CMK (cell line): ENCODE data around the gene PDE1A.
"Not testable (repeated sequence)": the region's sequence is repeated elsewhere in the genome, so short reads cannot be mapped to it uniquely, and the experiment has no call there.

Source experiments
- DNase-seq: peaks from one replicate; pipeline ENCODE4 v3.0.0-alpha.2; 2010; ENCODE audit warnings: low read depth

Gene PDE1A

DNA sequence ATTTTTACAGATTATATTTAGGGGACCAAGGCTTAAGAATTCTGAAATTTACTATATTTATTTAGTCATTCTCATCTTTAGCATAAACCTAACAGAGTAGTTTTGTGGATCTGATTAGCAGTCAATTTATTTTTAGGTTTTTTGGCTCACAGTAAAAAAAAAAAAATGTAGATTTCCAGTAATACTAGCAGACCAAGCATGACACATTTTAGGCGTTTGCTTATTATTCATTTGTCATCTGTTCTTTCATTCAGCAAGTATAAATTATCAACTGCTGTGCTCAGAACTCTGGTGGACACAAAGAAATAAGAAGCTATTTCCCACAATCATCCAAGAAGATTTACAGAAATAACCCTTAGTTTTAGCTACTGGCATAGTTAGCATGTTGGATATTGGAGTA is 20.6 kb downstream of the PDE1A start:
- no peak for DNase-seq

DNA sequence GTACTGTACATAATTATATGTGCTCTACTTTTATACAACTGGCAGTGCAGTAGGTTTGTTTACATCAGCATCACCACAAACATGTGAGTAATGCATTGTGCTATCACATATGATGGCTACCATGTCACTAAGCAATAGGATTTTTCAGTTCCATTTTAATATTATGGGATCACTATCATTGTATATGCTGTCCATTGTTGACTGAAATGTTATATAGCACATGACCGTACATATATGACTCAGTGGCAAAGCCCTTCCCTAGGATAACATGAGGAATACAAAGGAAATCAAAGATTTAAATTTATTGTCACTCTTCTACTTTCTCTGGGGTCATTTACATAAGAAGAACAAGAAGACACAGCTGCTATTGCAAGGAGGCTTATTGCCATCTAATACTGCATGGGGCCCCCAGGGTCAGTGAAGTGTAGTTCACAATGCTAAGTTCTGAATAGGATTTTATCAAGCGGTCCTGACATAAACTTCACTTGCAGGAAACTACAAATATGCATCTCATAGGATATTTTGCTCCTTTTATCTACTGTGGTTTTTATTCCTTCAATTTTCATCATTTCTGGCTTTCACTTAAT is 21.8 kb downstream of the PDE1A start:
- no peak for DNase-seq

DNA sequence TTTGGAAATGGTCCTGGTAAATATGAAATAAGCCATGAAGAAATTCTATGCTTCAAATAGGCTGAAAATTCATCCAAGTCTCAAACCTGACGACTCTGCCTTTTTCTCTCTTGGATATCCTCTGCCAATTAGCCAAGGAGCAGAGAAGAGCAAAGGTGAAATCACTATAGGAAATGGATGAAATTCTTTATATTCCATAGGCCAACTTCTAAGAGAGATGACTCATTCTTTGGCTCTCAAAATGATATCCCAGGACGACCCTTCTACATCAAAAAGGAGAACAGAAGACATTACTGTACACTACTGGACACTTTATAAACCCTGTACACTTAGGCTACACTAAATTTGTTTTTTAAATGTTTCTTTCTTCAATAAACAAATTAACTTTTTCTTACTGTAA is 22.7 kb downstream of the PDE1A start:
- DNase-seq, result no peak

DNA sequence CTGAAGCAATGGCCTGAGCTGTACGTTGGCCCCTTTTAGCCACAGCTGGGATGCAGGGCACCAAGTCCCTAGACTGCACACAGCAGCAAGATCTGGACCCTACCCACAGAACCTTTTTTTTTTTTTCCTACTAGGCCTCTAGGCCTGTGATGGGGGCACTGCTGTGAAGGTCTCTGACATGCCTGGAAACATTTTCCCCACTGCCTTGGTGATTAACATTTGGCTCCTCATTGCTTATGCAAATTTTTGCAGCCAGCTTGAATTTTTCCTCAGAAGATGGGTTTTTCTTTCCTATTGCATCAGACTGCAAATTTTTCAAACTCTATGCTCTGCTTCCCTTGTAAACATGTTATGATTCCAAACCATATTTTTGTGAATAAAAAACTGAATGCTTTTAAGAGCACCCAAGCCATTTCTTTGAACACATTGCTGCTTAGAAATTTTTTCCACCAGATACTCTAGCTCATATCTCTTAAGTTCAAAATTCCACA is 33.5 kb downstream of the PDE1A start:
- DNase-seq, result no peak

DNA sequence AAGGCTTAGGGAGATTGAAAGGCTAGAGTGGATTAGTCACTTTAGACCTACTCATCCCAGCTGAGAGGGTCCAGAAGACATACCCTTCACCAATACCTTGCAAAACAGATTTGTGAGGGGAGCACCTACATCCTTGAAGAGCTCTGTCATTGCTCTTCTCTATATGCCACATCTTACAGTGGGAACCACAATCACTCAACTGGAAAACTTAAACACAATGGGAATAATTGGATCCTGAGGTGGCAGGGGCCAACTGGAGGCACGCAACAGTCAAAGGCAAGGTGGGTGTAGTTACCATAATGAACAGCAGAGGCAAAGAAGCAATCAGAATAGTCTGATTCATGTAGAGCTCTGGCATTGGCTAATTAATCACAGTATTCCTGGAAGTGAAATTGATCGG is 35.4 kb downstream of the PDE1A start:
- DNase-seq, result no peak

DNA sequence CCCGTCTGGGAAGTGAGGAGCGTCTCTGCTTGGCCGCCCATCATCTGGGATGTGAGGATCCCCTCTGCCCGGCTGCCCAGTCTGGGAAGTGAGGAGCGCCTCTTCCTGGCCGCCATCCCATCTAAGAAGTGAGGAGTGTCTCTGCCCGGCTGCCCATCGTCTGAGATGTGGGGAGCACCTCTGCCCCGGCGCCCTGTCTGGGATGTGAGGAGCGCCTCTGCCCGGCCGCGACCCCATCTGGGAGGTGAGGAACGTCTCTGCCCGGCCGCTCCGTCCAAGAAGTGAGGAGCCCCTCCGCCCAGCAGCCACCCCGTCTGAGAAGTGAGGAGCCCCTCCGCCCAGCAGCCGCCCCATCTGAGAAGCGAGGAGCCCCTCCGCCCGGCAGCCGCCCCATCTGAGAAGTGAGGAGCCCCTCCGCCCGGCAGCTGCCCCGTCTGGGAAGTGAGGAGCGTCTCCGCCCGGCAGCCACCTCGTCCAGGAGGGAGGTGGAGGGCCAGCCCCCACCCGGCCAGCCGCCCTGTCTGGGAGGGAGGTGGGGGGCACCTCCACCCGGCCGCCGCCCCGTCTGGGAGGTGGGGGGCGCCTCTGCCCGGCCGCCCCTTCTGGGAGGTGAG is 40.5 kb downstream of the PDE1A start:
- not testable (repeated sequence) for DNase-seq

DNA sequence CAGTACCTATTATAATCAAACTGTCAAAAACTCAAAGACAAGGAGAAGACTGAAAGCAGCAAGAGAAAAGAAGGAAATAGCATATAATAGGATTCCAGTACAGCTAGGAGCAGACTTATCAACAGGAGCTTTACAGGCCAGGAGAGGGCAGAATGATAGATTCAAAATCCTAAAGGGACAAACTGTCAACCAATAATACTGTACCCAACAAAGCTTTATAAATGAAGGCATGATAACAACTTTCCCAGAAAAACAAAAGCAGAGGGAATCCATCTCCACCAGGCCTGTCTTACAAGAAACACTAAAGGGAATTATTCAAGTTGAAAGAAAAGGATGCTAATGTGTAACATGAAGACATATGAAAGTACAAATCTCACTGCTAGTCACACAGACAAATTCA is 42.0 kb downstream of the PDE1A start:
- DNase-seq, result no peak

DNA sequence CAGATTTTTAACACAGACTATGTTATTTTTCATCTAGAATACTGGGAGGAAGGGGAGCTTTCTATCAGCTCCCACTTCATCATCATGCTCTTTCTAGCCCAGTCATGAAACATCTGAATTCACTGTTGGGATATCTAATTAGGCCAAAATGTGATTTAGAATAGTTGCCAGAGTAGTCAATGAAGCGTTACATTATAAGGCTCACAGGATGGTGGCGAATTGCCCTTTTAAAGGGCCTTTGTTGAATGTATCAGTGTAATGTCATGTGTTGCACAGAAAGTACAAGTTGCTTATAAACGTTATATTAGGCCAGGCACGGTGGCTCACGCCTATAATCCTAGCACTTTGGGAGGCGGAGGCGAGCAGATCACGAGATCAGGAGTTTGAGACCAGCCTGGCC is 45.6 kb downstream of the PDE1A start:
- no peak for DNase-seq

DNA sequence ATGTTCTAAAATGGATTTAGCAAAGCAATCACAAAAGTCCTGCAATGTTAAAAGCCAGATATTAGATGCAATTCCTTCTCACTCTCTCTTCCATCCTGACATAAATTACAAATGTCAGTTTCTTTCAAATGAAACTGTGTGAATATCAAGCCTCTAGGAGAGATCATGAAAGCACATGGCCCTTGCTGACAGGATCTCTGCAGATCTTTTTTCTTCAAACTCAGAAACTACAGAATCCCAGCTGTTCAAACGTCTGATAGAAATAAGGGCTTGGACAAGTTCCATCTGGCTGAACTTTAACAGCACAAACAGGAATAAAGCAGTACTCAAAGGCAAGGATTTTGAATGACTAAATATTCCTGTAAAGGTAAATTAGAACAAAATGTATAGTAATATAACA is 47.6 kb downstream of the PDE1A start:
- DNase-seq, result no peak

DNA sequence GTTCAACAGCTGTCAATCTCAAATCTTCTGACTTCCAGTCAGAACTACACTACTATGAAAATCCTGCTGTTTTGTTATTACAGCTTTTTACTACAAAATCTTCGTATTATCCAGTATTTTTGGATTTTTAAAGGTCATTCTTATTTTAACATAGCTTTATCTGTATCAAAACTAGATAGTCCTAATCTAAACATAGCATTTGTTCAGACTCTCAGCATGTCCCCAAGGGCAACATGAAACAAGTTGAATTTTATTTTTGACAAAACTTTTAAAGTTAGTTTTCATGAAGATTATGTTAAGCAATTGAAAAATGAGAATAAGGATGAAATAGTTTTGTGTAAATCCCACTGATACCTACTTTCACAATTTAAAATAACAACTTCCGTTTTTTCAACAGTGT is 48.1 kb downstream of the PDE1A start:
- DNase-seq, result no peak

DNA sequence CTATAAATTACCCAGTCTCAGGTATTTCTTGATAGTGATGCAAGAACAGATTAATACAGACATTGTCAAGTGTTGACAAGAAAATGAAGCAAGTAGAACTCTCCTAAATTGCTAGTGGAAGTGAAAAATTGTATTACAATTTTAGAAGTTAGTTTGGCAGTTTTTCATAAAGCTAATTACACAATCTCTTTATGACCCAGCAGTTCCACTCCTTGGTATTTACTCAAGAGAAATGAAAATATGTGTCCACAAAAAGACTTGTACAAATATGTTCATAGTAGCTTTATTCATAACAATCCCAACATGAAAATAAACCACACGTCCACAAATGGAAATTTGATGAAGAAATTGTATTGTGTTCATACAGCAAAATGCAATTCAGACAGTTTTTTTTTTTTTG is 49.4 kb downstream of the PDE1A start:
- DNase-seq, result no peak

DNA sequence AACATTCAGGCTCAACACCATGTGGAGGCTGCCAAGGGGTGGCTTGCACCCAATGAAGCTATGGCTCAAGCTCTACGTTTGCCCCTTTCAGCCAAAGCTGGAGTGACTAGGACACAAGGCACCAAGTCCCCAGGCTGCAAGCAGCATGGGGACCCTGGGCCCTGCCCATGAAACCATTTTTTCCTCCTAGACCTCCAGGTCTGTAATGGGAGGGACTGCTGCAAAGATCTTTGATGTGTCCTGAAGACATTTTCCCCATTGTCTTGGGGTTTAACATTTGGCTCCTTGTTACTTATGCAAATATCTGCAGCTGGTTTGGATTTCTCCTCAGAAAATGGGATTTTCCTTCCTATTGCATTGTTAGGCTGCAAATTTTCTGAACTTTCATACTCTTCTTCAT is 51.0 kb downstream of the PDE1A start:
- DNase-seq, result no peak

DNA sequence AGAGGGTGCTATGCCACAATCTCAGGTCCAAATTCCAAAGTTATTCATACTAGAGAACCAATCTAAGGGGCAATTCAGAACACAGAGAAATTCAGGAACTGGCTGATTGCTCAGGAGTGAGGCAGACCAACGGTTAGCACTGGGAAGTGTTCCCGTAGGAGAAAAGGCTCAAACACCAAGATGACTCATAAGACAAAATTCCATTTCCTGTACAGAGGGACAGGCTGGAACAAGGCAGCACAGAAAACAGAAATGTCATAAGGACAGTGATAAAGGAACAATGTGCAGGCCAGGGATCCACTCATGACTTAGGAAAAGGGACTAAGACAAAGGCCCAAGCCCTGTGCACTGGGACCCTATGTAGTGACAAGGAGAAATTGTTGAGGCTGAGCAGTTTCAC is 54.2 kb downstream of the PDE1A start:
- DNase-seq, result no peak

DNA sequence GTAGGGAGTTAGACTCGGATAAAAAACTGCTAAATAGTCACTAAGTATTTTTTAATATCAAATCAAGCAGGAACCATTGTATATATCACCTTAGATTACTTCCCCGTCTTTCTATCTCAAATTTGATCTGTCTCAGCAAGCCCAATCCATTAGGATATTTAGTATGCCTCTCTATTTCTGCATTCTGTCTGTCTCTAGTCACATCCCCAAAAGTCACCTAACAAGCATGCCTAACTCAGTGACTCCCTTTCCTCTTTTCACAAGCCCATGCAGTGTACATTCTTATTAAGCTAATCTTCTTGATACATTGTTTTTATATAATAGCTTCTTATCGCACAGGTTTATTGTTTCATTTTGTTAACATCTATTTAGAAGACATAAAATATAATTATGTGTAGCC is 57.8 kb downstream of the PDE1A start:
- DNase-seq, result no peak

DNA sequence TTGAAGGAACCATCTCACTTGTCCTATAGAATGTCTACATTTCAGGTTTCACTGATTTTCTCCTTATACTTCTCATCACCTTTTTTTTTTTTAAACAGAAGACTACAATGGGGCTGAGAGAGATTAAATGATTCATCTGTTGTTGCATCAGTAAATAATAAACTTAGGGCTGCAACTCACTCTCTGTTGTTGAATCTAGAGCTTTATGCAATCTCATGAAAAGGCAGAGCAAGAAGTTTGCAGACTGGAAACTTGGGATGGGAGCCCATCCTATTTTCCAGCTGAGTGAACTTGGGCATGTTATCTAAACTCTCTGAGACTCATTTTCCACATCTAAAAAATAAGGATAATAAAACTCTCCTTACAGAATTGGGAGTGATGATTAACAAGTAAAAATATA is 58.4 kb downstream of the PDE1A start:
- no peak for DNase-seq

DNA sequence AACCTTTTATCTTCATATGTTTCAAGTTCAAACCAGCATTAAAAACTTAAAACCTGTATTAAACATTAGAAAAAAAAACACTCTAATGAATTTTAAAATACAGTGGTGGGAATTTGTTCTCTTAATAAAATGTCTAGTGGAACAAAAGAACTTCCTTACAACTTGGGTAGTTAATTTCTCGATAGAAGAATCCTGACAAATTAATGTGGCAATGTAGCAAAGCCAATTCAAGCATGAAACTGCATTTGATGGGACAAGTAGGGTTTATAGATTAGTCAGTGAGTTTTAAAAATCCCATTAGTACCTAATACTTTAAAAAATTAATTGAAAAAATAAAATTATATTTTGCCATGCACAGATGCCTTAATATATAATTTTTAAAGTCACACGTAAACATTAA is 59.4 kb downstream of the PDE1A start:
- no peak for DNase-seq

DNA sequence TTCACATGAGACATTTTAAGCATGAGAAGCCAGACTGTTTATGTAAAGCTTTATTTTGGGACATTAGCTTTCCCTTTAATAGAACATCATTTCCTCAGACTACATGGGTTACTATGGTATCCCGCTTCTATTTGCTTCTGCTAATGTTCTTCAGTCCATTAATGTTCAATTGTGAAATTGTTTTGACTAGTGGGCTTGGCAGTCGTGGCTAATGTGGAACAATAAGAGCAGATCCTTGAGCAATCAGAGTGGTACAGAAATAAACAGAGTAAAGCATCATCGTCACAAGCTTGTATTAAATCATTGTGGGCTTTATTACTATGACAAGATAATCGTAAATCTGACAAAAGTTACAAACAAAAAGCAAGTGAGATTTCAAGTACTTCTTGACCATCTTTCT is 60.2 kb downstream of the PDE1A start:
- DNase-seq, result no peak

DNA sequence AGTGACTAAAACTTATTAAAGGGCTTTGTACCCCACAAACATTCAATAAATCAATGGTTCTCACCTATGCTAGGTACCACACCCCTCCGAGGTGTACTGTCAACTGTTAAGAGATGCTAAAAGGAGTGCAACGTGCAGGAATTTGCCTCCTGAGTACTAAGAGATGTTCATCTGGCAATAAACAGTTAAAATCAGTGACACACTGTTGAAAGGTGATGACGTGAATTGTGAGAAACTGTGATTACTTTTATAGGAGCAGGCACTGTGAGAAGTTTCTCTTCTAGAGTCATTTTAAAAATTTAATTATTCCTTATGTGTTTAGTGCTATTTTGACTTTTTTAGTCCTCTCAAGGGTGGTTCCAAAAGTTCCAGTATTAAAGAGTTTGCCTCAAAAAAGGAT is 61.0 kb downstream of the PDE1A start:
- DNase-seq, result no peak

DNA sequence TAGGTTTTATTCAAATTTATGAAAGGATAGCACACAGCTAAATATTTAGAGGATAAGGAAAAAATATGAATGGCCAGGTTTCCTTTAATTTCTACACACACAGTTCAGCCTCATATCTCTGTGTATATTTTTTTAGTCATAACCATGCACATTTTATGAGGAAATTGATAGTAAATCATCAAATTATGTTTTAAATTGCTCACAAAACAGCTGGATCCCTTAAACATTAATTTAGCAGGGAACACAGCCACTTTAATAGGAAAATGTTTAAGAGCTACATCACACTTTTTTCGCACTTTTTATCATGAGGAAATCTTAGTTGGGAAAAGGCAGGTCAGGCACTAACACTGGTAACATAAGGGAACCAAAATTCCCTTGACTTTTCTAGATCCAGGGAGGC is 65.4 kb downstream of the PDE1A start:
- DNase-seq, result no peak

DNA sequence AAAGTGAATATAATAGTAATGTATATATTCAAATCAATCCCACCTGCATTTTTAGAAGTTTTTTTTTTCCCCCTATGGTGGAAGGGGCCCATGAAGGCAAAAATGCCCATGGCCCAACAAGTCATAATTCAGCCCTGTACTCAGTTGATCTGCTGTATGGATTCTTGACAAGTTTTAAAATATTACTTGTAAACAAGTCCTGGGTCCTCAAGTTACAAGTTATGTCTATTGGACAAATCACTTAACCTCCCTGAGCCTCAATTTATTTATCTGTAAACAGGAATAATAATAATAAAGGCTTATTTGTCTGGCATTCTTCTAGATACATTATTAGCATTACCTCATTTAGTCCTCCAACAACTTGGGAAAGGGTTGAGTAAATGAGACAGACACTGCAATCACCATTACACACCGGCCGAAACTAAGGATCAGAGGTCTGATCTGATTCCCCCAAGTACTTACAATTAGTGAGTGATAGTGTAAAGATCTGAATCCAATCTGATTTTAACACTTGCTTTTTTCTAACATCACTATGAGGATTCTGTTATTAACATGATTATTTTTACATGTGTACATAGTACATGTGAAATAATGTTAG is 66.1 kb downstream of the PDE1A start:
- no peak for DNase-seq

DNA sequence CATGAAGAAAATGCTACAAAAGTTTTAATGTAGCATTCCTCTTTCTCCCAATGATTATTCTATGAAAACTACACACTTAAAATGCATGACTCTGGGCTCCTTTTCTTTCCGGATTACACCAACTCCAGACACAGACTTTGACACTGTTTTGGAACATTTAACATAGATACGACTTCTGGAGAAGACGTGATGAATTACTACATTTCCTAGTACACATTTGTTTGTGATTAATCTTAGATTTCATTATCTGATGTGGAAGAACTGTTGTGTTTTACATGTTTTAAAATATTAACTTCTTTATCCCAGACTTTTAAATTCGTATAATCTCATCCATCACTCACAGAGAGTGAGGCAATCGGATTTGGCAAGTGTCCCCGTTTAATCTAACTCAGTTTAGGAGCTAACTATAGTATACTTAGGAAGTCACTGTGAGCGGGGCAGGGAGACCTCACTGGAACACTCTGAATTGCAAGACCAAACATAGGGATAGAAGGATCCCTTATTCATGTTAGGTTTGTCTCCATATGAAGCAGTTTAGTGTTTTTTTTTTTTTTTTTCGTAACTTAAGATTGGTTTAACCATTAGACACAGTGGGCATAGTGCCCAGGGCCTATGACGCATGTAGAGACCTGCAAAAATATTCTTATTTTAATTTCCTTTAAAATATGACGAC is 66.7 kb downstream of the PDE1A start:
- no peak for DNase-seq

DNA sequence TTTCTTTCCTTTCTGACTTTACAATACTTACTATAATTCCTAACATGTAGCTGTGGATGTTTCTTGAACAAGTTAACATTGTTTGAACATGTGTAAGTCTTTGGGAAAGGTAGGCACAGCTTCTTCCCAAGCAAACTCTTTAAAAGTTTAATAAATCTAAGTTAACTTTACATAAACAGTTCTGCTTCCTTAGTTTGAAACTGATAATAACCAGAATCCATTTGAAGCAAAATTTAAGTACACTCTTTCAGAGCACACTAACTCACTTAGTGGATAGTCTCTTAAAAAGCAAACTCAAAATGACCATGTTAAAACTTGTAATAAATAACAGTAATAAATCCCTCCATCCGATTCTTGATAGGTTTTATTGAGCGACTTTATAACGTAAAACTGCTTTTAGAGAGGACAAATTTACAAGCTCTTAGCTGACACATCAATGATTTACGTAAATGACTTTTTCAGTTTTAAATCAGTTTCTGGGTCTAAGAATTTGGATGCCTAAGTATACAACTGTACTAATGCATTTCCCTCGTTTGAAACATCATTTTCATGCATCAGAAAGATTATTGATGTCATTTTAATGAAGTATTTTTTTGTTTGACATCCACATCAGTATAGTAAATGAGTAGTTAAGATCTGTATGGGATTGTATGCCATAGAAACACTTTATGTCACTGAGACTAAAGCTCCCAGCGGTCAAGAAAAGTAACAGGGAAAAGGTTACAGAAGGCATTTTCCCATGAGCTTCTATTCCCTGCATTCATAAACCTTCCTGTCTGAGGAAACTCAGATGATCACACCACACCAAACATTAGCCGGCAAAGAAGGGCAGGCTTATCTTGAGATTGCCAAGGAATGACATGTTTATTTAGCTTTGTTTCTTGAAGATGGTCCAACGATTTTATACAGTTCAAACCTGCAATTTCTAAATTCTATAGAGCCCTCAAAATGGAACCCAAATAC is 67.5 kb downstream of the PDE1A start:
- DNase-seq, result no peak
